Adipose tissue (tissue), 3 donors: Measurements from ENCODE around the gene DRICH1. TPM values are rescaled to one million over a fixed set of nuclear protein-coding genes. Genes with fewer than 3 reads are reported as not detected.
"Not testable (repeated sequence)": the region's sequence is repeated elsewhere in the genome, so short reads cannot be mapped to it uniquely, and the experiment has no call there.

Experiments
- H3K27ac ChIP-seq: one replicate; pipeline ENCODE4 v1.5.1; 2013; ENCODE audit warnings: low read depth, low read length
- WGBS, 3 donors: extraction: QIAGEN DNeasy Blood & Tissue Kit; methylation state at CpG; one replicate each; pipeline ENCODE4 v1.1.7; 2013; 5-methylcytosine and 5-hydroxymethylcytosine counted together
- polyA plus RNA-seq, 3 donors: library from polyadenylated mRNA; stranded (reverse); fragments of 200-250 nt; gene quantifications; one replicate each; pipeline ENCODE4 v1.2.3, GENCODE V29; 2013
- donor health status: healthy with polysubstance abuse.
- donor health status: Bipolar disorder and iron deficiency.
- donor health status: healthy.

DRICH1 gene
- polyA plus RNA-seq, 3 donors, result 0.12 to 0.56 (median 0.18) TPM

GRCh38 chr22:23652711-23653110 is 20.6 kb upstream of the DRICH1 start:
- no peak overlapping the region for H3K27ac ChIP-seq
- WGBS, 3 donors, result 93 to 97% (median 96%) methylated on average over 8 of the region's 8 CpGs

- WGBS, 3 donors, result 94 to 96% (median 96%) methylated on average over 7 of the region's 7 CpGs
- no peak overlapping the region for H3K27ac ChIP-seq
These were observed 20.2 kb upstream of the DRICH1 start for GRCh38 chr22:23652286-23652685.

- WGBS, 3 donors, result 88 to 97% (median 94%) methylated on average over 6 of the region's 6 CpGs
- H3K27ac ChIP-seq, result no peak overlapping the region
These were observed 19.6 kb upstream of the DRICH1 start for GRCh38 chr22:23651676-23652075.

GRCh38 chr22:23649071-23649501 is 17.0 kb upstream of the DRICH1 start:
- H3K27ac ChIP-seq, result no peak overlapping the region
- WGBS, 3 donors, result 90 to 95% (median 90%) methylated on average over 18 of the region's 18 CpGs

- H3K27ac ChIP-seq, result not testable (repeated sequence)
- WGBS, 3 donors, result 93 to 97% (median 94%) methylated on average over 7 of the region's 7 CpGs
These were observed 14.4 kb upstream of the DRICH1 start for GRCh38 chr22:23646526-23646925.

- not testable (repeated sequence) for H3K27ac ChIP-seq
- WGBS, 3 donors, result 57 to 72% (median 61%) methylated on average over 5 to 6 of the region's 6 CpGs
These were observed 8.1 kb upstream of the DRICH1 start for GRCh38 chr22:23640206-23640605.

- 81 to 87% (median 85%) methylated on average over 7 of the region's 7 CpGs for WGBS, 3 donors
These were observed 7.5 kb upstream of the DRICH1 start for GRCh38 chr22:23639661-23640060.

GRCh38 chr22:23638611-23639010 is 6.5 kb upstream of the DRICH1 start:
- no peak overlapping the region for H3K27ac ChIP-seq
- WGBS, 3 donors, result 85 to 96% (median 86%) methylated on average over 10 to 12 of the region's 12 CpGs

More at GRCh38 chr22:23639661-23640060, 7.5 kb upstream of the DRICH1 start:
- H3K27ac ChIP-seq, result no peak overlapping the region

GRCh38 chr22:23635291-23635690 is 3.2 kb upstream of the DRICH1 start:
- not testable (repeated sequence) for H3K27ac ChIP-seq
- 89 to 96% (median 94%) methylated on average over 8 of the region's 8 CpGs for WGBS, 3 donors

- WGBS, 3 donors, result 70 to 84% (median 79%) methylated on average over 6 of the region's 6 CpGs
- H3K27ac ChIP-seq, result not testable (repeated sequence)
These were observed 3.9 kb downstream of the DRICH1 start for GRCh38 chr22:23628056-23628743.

- 43 to 68% (median 62%) methylated on average over 3 of the region's 3 CpGs for WGBS, 3 donors
- H3K27ac ChIP-seq, result not testable (repeated sequence)
These were observed 4.6 kb downstream of the DRICH1 start for GRCh38 chr22:23627401-23628055.

GRCh38 chr22:23626286-23626975 is 5.7 kb downstream of the DRICH1 start:
- no peak overlapping the region for H3K27ac ChIP-seq

GRCh38 chr22:23622634-23623033 is 9.5 kb downstream of the DRICH1 start:
- WGBS, 3 donors, result 56 to 76% (median 69%) methylated on average over 2 of the region's 2 CpGs
- no peak overlapping the region for H3K27ac ChIP-seq

More at GRCh38 chr22:23626286-23626975, 5.7 kb downstream of the DRICH1 start:
- 86 to 89% (median 87%) methylated on average over 2 of the region's 2 CpGs for WGBS, 3 donors

- H3K27ac ChIP-seq, result not testable (repeated sequence)
- WGBS, 3 donors, result 84 to 89% (median 86%) methylated on average over 2 of the region's 2 CpGs
These were observed 10.2 kb downstream of the DRICH1 start for GRCh38 chr22:23621916-23622315.

- WGBS, 3 donors, result 86 to 94% (median 92%) methylated on average over 9 of the region's 9 CpGs
These were observed 10.9 kb downstream of the DRICH1 start for GRCh38 chr22:23621082-23621780.

GRCh38 chr22:23613193-23613972 is 18.7 kb downstream of the DRICH1 start:
- 72 to 83% (median 81%) methylated on average over 7 of the region's 7 CpGs for WGBS, 3 donors

More at GRCh38 chr22:23621082-23621780, 10.9 kb downstream of the DRICH1 start:
- no peak overlapping the region for H3K27ac ChIP-seq

GRCh38 chr22:23609983-23610781 is 21.9 kb downstream of the DRICH1 start:
- no peak overlapping the region for H3K27ac ChIP-seq
- WGBS, 3 donors, result 69 to 80% (median 75%) methylated on average over 12 of the region's 12 CpGs

More at GRCh38 chr22:23613193-23613972, 18.7 kb downstream of the DRICH1 start:
- H3K27ac ChIP-seq, result no peak overlapping the region
